Measurements from ENCODE around the gene IPO11. TPM values are rescaled to one million over a fixed set of nuclear protein-coding genes. Genes with fewer than 3 reads are reported as not detected.

The IPO11 gene
- total RNA-seq, 1 experiment from 2014 or later = 16.1 TPM

GRCh38 chr5:62395210-62395950 is 17.2 kb upstream of the IPO11 start:
- Histone ChIP-seq H3K9me3 (ENCODE audit: low read length) (no peaks in the 10 kb centered on the region), H3K4me2 (ENCODE audit: low read length) (no peak overlapping the region), H4K20me1 (ENCODE audit: low read length) (no peaks in the 10 kb centered on the region), H3K4me3 (ENCODE audit: low read length) (no peak overlapping the region), H2AFZ (ENCODE audit: low read length) (no peak overlapping the region), H3K4me1 (ENCODE audit: insufficient read depth, low read length) (peaks cover 4% of the 10 kb centered on the region; the same call in 1 of the 2 replicates), H3F3A (ENCODE audit: low read length, unreplicated experiment) (no peaks in the 10 kb centered on the region), H3K79me2 (ENCODE audit: low read length) (0 out of 2 replicates have a peak, but pooled peaks cover 1% of the 10 kb centered on the region), H3K9ac (ENCODE audit: low read length) (no peak overlapping the region), H3K36me3 (ENCODE audit: low read depth, low read length) (peaks cover 57% of the 10 kb centered on the region), H3K9me2 (replicated peaks; ENCODE audit: low read length) (no peaks in the 10 kb centered on the region), H3K27ac (ENCODE audit: low read length) (0 out of 2 replicates have a peak overlapping the region, but pooled peaks have one; percentile 12), H3K27me3 (ENCODE audit: low read length) (no peaks in the 10 kb centered on the region)
- peak; percentile 90 for ATAC-seq
- ChIA-PET CTCF (no interaction called here), POLR2A (ENCODE audit: unreplicated experiment) (no interaction called here)
- TF ChIP-seq EZH2phosphoT487 (IDR thresholded peaks at IDR 0.05; ENCODE audit: borderline replicate concordance, low read length) (no peak), EZH2 (IDR thresholded peaks at IDR 0.05; ENCODE audit: low read length, unreplicated experiment) (no peak), CTCF (conservative IDR thresholded peaks at IDR 0.05; ENCODE audit: low read depth, low read length) (no peak)
- BruUV-seq (replicated peaks) = no TSS peak
- intact Hi-C loops (cut with micrococcal nuclease) = no loop called here
- DNase-seq = peak; percentile 71

GRCh38 chr5:62403411-62404250 is 8.9 kb upstream of the IPO11 start, which contains the start of gene DIMT1:
DIMT1 (minus strand) TSS chr5:62403905; CDS start chr5:62403772, 133 bp downstream.
- no TSS peak for BruUV-seq (replicated peaks)
- peaks cover 9% of the 10 kb centered on the region; the same call in 1 of the 2 replicates for H4K20me1 ChIP-seq (ENCODE audit: low read length)
- peak within 1 kb of the TSS; percentile 96 for H2AFZ ChIP-seq (ENCODE audit: low read length)
- H3K27me3 ChIP-seq (ENCODE audit: low read length) = no peaks in the 10 kb centered on the region
- DNase-seq = peak; percentile 96
- peak within 1 kb of the TSS; percentile 84 for H3K27ac ChIP-seq (ENCODE audit: low read length)
- ATAC-seq = peak; percentile 99
- no peaks in the 10 kb centered on the region for H3K9me3 ChIP-seq (ENCODE audit: low read length)
- TF ChIP-seq EZH2 (IDR thresholded peaks at IDR 0.05; ENCODE audit: low read length, unreplicated experiment) (no peak), CTCF (conservative IDR thresholded peaks at IDR 0.05; ENCODE audit: low read depth, low read length) (no peak)
- H3K4me3 ChIP-seq (ENCODE audit: low read length) = peak within 1 kb of the TSS; percentile 73
- no peaks in the 10 kb centered on the region for H3K9me2 ChIP-seq (replicated peaks; ENCODE audit: low read length)
- H3F3A ChIP-seq (ENCODE audit: low read length, unreplicated experiment) = no peaks in the 10 kb centered on the region
- ChIA-PET CTCF (no interaction called here), POLR2A (ENCODE audit: unreplicated experiment) (interaction anchor here (0.6 to 1.9 kb wide), 5 partner anchors 9 to 142 kb away, joined by 3 to 24 read pairs (median 9); partner anchors contain the start of gene IPO11)
- peak within 1 kb of the TSS; percentile 83 for H3K4me2 ChIP-seq (ENCODE audit: low read length)
- intact Hi-C loops (cut with micrococcal nuclease) = loop anchor here (1.0 kb wide), 1 partner anchor 9 kb away; the partner anchor contains the start of gene IPO11
- H3K4me1 ChIP-seq (ENCODE audit: insufficient read depth, low read length) = peaks cover 17% of the 10 kb centered on the region; the same call in 1 of the 2 replicates
- peaks cover 32% of the 10 kb centered on the region for H3K79me2 ChIP-seq (ENCODE audit: low read length)
- H3K9ac ChIP-seq (ENCODE audit: low read length) = peak within 1 kb of the TSS; percentile 96
- peaks cover 13% of the 10 kb centered on the region for H3K36me3 ChIP-seq (ENCODE audit: low read depth, low read length)
